Measurements from ENCODE around the gene SERTAD4. TPM values are rescaled to one million over a fixed set of nuclear protein-coding genes. Genes with fewer than 3 reads are reported as not detected.

The SERTAD4 gene
- total and polyA plus RNA-seq, 4 donors: 1.9 to 7.8 (median 2.7) TPM

DNA sequence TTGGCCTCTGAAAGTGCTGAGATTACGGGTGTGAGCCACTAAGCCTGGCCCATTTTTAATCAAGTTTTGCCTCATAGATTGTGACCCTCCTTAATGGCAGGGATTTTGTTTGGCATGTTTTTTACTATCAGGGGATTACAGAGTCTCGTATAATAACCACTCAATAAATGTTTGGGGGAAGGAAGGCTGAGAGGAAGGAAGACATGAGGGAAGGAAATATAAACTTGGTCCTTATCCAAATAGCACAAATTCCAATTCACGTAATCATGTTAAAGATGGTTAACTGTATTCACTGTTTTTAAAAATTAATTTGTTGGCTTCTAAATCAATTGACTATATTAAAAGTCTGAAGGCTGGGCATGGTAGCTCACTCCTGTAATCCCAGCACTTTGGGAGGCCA lies 30.9 kb upstream of the SERTAD4 start:
- no peak for DNase-seq
- 52 to 61% methylated on average over 3 of the region's 3 CpGs for WGBS, 2 donors
- TF ChIP-seq, protein P1, sequence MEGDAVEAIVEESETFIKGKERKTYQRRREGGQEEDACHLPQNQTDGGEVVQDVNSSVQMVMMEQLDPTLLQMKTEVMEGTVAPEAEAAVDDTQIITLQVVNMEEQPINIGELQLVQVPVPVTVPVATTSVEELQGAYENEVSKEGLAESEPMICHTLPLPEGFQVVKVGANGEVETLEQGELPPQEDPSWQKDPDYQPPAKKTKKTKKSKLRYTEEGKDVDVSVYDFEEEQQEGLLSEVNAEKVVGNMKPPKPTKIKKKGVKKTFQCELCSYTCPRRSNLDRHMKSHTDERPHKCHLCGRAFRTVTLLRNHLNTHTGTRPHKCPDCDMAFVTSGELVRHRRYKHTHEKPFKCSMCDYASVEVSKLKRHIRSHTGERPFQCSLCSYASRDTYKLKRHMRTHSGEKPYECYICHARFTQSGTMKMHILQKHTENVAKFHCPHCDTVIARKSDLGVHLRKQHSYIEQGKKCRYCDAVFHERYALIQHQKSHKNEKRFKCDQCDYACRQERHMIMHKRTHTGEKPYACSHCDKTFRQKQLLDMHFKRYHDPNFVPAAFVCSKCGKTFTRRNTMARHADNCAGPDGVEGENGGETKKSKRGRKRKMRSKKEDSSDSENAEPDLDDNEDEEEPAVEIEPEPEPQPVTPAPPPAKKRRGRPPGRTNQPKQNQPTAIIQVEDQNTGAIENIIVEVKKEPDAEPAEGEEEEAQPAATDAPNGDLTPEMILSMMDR (IDR thresholded peaks at IDR 0.05; ENCODE audit: control extremely low read depth, extremely low read depth): no peak
- H3K27me3 ChIP-seq (ENCODE audit: control insufficient read depth in 3 of 3, insufficient read depth in 3 of 3, low read length in 2 of 3): no peaks in the 10 kb centered on the region
- H3K36me3 ChIP-seq (ENCODE audit: control insufficient read depth in 4 of 4, insufficient read depth in 4 of 4, low read length in 4 of 4): no peaks in the 10 kb centered on the region
- H3K4me3 ChIP-seq: no peak overlapping the region
- no peaks in the 10 kb centered on the region for H3K4me1 ChIP-seq (ENCODE audit: control insufficient read depth in 5 of 5, insufficient read depth in 5 of 5, low read length in 5 of 5)
- peaks cover 0 to 3% (median 0%) of the 10 kb centered on the region in 4 donors for H3K9me3 ChIP-seq (ENCODE audit: control insufficient read depth in 4 of 4, insufficient read depth in 3 of 4, low read length in 3 of 4)
- H3K27ac ChIP-seq (ENCODE audit: low read depth in 1 of 2, low read length in 1 of 2): no peak overlapping the region
- H3K9ac ChIP-seq (ENCODE audit: insufficient read depth in 1 of 2, low read length in 2 of 2): no peak overlapping the region
- ATAC-seq (ENCODE audit: insufficient read depth, low FRiP score): no peak

DNA sequence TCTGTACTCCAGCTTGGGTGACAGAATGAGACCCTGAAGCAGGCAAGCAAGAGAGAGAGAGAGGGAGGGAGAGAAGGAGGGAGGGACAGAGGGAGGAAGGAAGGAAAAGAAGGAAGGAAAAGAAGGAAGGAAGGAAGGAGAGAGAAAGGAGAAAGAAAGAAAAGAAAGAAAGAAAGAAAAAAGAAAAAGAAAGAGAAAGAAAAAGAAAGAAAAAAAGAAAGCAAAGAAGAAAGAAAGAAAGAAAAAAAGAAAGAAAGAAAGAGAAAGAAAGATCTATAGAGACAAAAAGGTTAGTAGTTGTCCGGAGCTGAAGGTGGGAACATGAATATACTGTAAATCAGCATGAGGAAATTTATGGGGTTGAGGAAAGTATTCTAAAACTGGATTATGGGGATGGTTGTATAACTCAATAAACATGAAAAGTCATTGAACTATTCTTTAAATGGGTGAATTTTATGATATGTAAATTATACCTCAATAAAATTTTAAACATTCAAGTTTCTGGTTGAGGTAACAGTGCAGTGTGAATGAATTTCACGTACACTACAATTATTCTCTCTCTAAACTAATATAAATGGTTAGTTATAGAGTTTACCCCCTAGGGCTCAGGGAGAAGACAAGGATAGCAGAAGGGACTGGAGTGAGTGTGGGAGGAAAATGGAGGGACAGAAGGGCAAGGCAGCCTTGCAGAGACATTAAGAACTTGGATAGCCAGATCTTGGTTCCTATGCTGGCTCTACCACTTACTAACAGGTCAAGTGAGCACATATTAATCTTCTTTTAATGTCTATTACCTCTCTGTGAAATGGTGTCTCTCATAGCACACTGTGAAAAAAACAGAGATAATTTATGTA lies 24.8 kb upstream of the SERTAD4 start:
- ATAC-seq (ENCODE audit: insufficient read depth, low FRiP score) (no peak), DNase-seq (no peak)
- 91 to 93% methylated on average over 2 of the region's 2 CpGs for WGBS, 2 donors
- no peaks in the 10 kb centered on the region for H3K27me3 ChIP-seq (ENCODE audit: control insufficient read depth in 3 of 3, insufficient read depth in 3 of 3, low read length in 2 of 3)
- no peaks in the 10 kb centered on the region for H3K9me3 ChIP-seq (ENCODE audit: control insufficient read depth in 4 of 4, insufficient read depth in 3 of 4, low read length in 3 of 4)
- no peak overlapping the region for H3K9ac ChIP-seq (ENCODE audit: insufficient read depth in 1 of 2, low read length in 2 of 2)
- TF ChIP-seq, protein P1 (IDR thresholded peaks at IDR 0.05; ENCODE audit: control extremely low read depth, extremely low read depth): no peak
- no peaks in the 10 kb centered on the region for H3K4me1 ChIP-seq (ENCODE audit: control insufficient read depth in 5 of 5, insufficient read depth in 5 of 5, low read length in 5 of 5)
- H3K36me3 ChIP-seq (ENCODE audit: control insufficient read depth in 4 of 4, insufficient read depth in 4 of 4, low read length in 4 of 4): no peaks in the 10 kb centered on the region
- H3K27ac ChIP-seq (ENCODE audit: low read depth in 1 of 2, low read length in 1 of 2): no peak overlapping the region
- H3K4me3 ChIP-seq: no peak overlapping the region

DNA sequence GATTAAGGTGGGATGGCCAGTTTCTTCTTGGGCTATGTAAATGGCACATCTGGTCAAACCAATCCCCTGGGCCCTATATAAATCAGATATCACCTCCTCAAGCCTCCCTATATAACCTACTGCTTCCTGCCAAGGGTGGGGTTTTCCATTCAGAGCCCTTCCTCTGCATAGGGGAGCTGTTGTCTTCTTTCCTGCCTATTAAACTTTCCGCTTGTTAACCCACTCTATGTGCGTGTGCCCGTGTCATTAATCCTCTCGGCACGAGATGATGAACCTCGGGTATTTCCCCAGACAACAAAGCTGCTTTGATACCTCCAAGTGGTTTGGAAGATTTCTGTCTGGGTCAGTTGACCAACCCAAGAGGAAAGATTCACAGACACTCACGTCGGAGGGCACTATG lies 19.3 kb upstream of the SERTAD4 start:
- DNase-seq (no peak), ATAC-seq (ENCODE audit: insufficient read depth, low FRiP score) (no peak)
- Histone ChIP-seq H3K27me3 (ENCODE audit: control insufficient read depth in 3 of 3, insufficient read depth in 3 of 3, low read length in 2 of 3) (peaks cover 0 to 3% (median 0%) of the 10 kb centered on the region in 3 donors), H3K4me1 (ENCODE audit: control insufficient read depth in 5 of 5, insufficient read depth in 5 of 5, low read length in 5 of 5) (no peaks in the 10 kb centered on the region), H3K4me3 (no peak overlapping the region), H3K27ac (ENCODE audit: low read depth in 1 of 2, low read length in 1 of 2) (no peak overlapping the region), H3K9ac (ENCODE audit: insufficient read depth in 1 of 2, low read length in 2 of 2) (no peak overlapping the region), H3K9me3 (ENCODE audit: control insufficient read depth in 4 of 4, insufficient read depth in 3 of 4, low read length in 3 of 4) (no peaks in the 10 kb centered on the region), H3K36me3 (ENCODE audit: control insufficient read depth in 4 of 4, insufficient read depth in 4 of 4, low read length in 4 of 4) (no peaks in the 10 kb centered on the region)
- 77 to 80% methylated on average over 8 of the region's 8 CpGs for WGBS, 2 donors
- TF ChIP-seq, protein P1 (IDR thresholded peaks at IDR 0.05; ENCODE audit: control extremely low read depth, extremely low read depth): no peak
